CMK (cell line): ENCODE measurements around the gene RTF1.
"Not testable (repeated sequence)": the region's sequence is repeated elsewhere in the genome, so short reads cannot be mapped to it uniquely, and the experiment has no call there.

Experiments
- DNase-seq: peaks from one replicate; pipeline ENCODE4 v3.0.0-alpha.2; 2010; ENCODE audit warnings: low read depth

Gene RTF1

DNA sequence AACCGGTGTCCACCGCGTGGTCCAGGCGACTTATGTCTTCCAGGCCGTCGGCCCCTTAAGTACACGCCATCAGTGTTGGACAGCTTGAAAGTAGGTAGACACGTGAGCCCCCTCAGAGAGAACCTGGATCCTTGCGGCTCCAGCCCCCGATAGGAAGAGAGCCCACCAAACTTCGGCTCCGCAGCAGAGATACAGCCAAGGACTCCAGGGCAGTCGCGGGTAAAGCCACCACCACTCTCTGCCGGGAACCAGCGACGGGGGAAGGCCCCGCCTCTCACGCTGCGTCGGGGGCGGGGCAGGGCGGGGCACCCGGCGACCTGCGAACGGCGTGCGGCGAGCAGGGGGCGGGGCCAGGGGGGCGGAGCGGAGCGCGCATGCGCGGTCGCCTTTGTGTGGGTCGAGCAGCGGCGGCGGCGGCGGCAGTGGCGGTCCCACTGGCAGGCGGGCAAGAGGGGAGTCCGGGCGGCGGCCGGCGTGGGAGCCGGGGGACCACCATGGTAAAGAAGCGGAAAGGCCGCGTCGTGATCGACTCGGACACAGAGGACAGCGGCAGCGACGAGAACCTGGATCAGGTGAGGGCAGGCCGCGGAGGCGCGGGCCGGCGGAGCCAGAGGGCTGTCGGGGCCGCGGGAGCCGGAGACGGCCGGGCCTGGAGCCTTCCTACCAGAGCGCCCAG is at the start of gene RTF1:
Gene RTF1, plus strand, starts transcription at position 354 of the 676 bp plus-strand sequence. Its CDS starts 21 bp downstream, at position 375.
- peak; percentile 77 for DNase-seq

GRCh38 chr15:41367418-41367817 is 49.5 kb upstream of the RTF1 start:
- no peak for DNase-seq

DNA sequence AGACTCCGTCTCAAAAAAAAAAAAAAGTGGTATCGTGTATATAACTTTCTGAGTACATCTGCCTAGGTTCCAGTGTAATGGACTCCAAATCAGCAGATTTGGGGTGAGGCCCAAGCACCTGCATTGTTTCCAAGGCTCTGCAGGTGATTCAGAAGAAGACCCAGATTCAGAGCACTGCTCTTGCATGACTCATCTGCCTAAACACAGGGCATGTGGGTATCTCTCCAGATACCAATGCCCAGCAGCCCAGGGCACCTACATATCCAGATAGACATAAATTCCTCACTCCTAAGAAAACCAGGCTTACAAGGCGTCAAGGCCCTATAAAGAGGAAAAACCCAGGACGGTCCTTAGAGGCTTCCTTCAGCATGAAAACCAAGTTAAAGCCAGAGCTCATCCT is 38.9 kb upstream of the RTF1 start:
- no peak for DNase-seq

GRCh38 chr15:41383974-41384749 is 32.7 kb upstream of the RTF1 start:
- not testable (repeated sequence) for DNase-seq

GRCh38 chr15:41387646-41388045 is 29.2 kb upstream of the RTF1 start:
- DNase-seq = no peak

DNA sequence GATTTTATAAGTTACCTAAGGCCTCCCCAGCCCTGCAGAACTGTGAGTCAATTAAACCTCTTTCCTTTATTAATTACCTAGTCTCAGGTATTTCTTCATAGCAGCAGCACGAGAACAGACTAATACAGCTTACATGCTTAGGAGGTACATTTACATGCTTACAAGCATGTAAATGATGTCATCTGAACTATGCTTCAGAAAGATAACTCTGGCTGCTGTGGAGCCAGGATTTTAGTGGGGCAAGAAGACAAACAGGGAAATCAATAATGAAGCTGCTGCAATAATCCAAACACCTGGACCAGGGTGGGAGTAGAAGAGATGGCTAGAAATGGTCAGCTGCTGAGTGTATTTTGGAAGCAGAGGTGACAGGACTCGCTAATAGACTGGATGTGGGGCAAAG is 24.2 kb upstream of the RTF1 start:
- DNase-seq = no peak

DNA sequence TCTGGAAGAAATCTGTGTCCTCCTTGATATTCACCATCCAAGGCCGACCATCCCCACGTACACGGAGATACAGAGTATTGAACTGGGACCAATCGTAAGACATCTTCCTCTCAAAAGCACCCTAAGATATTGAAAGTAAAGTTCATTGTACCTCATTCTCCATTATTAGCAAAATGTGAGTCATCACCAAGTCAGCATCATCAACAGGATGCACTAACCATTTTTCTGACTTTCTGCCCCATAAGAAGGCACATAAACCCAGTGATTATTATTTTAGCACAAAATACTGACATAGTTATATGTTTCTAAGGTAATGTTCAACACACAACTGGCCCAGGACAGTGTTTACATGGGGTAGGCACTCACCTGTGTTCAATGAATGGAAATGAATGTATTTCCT is 22.0 kb upstream of the RTF1 start:
- no peak for DNase-seq

DNA sequence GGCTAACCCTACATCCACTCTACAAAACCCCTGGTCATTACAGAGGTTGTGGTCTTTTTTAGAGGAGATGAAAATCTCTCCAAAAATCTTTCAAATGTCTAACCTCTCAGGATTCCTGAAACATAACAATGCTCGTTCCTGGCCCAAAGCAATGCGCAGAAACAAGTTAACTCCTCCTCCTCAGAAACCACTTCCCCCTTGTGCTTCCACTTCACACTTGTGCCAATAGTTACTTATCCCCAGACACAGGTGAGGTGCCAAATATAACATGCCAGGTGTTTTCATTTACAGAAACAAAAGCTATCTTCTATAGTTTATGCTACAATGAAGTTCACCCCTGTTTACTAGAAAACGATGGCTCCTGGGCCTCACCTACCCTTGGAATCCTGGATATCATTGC is 20.8 kb upstream of the RTF1 start:
- no peak for DNase-seq

- DNase-seq = no peak
Observed at GRCh38 chr15:41401904-41402267, 15.0 kb upstream of the RTF1 start.

DNA sequence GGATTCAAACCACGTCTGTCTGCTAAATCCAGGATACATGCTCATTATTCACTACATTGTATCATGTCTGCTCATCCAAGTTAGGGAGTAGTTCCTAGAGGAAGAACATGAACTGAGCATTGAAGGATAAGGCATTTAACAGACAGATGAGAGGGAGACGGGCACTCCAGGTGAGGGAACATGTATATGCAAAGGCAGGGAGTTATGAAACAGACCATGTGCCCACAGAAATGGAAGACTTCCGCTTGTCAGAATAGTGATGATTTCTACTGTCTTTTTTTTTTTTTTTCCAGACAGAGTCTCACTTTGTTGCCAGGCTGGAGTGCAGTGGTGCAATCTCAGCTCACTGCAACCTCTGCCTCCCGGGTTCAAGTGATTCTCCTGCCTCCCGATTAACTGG is 9.6 kb upstream of the RTF1 start:
- DNase-seq = no peak

- DNase-seq = no peak
Observed at GRCh38 chr15:41408234-41408641, 8.7 kb upstream of the RTF1 start.

DNA sequence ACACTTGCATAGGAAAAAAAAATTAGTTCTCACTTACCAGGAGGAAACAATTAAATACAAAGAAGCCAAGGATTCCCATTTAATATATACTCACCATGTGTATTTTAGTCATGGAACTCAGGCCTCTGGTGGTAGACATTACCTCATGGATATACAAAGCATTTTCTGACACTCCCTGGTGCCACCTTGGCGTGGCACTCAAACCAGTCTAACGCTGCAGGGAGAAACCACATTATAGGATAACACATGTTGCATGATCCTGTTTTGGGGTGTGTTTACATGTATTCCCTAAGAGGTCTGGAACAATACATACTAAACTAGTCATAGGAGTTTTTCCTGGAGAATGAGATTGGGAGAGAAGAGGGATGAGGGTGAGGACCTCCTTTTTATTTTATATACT is 5.9 kb upstream of the RTF1 start:
- DNase-seq = no peak

- DNase-seq = no peak
Observed at GRCh38 chr15:41411441-41411840, 5.5 kb upstream of the RTF1 start.

GRCh38 chr15:41416128-41416741 is 660 bp upstream of the RTF1 start:
- no peak for DNase-seq

GRCh38 chr15:41417418-41418195 is 712 bp downstream of the RTF1 start:
- DNase-seq = peak; percentile 33

GRCh38 chr15:41423979-41424659 is 7.2 kb downstream of the RTF1 start:
- no peak for DNase-seq

DNA sequence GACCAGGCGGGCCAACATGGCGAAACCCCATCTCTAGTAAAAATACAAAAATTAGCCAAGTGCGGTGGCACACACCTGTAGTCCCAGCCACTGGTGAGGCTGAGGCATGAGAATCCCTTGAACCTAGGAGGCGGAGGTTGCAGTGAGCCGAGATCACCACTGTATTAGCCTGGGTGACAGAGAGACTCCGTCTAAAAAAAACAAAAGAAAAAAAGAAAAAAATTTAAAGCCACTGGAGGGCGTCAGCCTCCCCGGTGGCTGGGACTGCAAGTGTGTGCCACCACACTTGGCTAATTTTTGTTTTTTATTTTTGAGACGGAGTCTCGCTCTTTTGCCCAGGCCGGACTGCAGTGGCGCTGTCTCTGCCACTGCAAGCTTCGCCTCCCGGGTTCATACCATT is 7.9 kb downstream of the RTF1 start:
- no peak for DNase-seq

DNA sequence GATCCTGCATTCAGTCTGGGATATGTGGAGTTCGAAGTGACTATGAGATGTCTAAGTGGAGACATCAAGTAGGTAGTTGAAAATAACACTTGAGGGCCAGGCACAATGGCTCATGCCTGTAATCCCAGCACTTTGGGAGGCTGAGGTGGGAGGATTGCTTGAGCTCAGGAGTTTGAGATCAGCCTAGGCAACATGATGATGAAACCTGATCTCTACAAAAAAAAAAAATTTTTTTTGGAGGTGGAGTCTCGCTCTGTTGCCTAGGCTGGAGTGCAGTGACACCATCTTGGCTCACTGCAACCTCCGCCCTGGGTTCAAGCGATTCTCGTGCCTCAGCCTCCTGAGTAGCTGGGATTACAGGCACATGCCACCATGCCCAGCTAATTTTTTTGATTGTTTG is 9.0 kb downstream of the RTF1 start:
- not testable (repeated sequence) for DNase-seq

DNA sequence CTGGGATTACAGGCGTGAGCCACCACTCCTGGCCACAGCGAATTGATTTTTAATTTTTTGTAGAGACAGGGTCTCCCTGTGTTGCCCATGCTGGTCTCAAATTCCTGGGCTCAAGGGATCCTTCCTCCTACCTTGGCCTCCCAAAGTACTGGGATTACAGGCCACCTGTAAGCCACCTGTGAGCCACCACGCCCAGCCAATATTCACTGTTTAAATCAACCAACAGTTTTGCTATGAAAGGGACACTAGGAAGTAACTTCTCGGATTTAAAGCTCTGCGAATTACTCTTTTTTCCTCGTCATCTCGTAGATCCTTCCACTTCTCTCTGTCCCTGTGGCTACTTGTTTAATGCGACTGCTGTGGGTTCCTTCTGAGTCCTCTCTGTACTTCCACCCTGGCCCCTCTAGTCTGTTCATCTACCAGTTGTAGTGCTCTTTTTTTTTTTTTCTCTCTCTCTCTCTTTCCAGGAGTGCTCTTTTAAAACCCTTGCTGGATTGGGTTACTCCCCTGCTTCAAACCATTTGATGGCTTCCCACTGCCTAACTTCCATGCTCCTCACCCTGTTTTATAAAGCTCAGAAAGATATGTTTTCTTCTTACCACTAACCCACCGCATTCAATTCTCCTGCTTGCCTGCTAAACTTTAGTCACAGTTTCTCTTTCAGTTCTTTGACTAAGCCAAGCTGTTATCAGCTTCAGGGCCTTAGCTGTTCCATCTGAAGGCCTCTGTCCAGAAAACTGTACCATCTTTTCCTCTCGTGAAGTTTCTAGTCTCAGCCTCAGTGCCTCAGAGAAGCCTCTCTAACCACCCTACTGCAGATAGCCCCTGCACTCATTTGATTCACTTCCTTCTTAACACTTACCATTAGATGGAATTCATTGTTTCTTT is 12.4 kb downstream of the RTF1 start:
- DNase-seq = no peak

GRCh38 chr15:41435037-41435786 is 18.3 kb downstream of the RTF1 start:
- DNase-seq = no peak
